ENCODE data around the gene CNKSR3.

- TF ChIP-seq CTCF (IDR thresholded peaks at IDR 0.05; ENCODE audit: control extremely low read depth in 1 of 3, insufficient read depth in 1 of 3, low read depth in 1 of 3, low read length in 3 of 3) (no peak), GABPA (IDR thresholded peaks at IDR 0.05; ENCODE audit: borderline replicate concordance, insufficient read depth, low read length) (no peak), BCL11A (IDR thresholded peaks at IDR 0.05; ENCODE audit: low read depth in 2 of 2, low read length in 2 of 2) (no peak), TBP (IDR thresholded peaks at IDR 0.05; ENCODE audit: low read depth, low read length) (no peak), CHD1 (IDR thresholded peaks at IDR 0.05; ENCODE audit: low read depth, low read length) (no peak), NRF1 (IDR thresholded peaks at IDR 0.05; ENCODE audit: low read depth, low read length) (no peak), RXRA (IDR thresholded peaks at IDR 0.05; ENCODE audit: insufficient read depth, low read depth, low read length) (no peak)
These were observed 44.7 kb upstream of the CNKSR3 start for GRCh38 chr6:154555073-154555677.
